Measurements from ENCODE around the gene PIN1.
"Not testable (repeated sequence)": the region's sequence is repeated elsewhere in the genome, so short reads cannot be mapped to it uniquely, and the experiment has no call there.

PIN1 gene

GRCh38 chr19:9834726-9835506 lies at the start of gene PIN1:
Gene PIN1 (plus strand): TSS chr19:9835318. CDS start chr19:9835345, 27 bp downstream.
- DNase-seq (ENCODE audit: low spot score): peak; percentile 98

- peak; percentile 83 for DNase-seq (ENCODE audit: low spot score)
Measured at GRCh38 chr19:9785367-9786331, 49.5 kb upstream of the PIN1 start.

- DNase-seq (ENCODE audit: low spot score): no peak
Measured at GRCh38 chr19:9786342-9786741, 48.8 kb upstream of the PIN1 start.

- no peak for DNase-seq (ENCODE audit: low spot score)
Measured at GRCh38 chr19:9786819-9787218, 48.3 kb upstream of the PIN1 start.

- DNase-seq (ENCODE audit: low spot score): not testable (repeated sequence)
Measured at GRCh38 chr19:9788604-9789003, 46.5 kb upstream of the PIN1 start.

- no peak for DNase-seq (ENCODE audit: low spot score)
Measured at GRCh38 chr19:9789066-9789465, 46.1 kb upstream of the PIN1 start.

GRCh38 chr19:9789579-9789978 lies 45.5 kb upstream of the PIN1 start:
- not testable (repeated sequence) for DNase-seq (ENCODE audit: low spot score)

- not testable (repeated sequence) for DNase-seq (ENCODE audit: low spot score)
Measured at GRCh38 chr19:9791073-9791367, 44.1 kb upstream of the PIN1 start.

- DNase-seq (ENCODE audit: low spot score): peak; percentile 72
Measured at GRCh38 chr19:9791552-9792205, 43.4 kb upstream of the PIN1 start.

GRCh38 chr19:9792206-9793070 lies 42.7 kb upstream of the PIN1 start:
- DNase-seq (ENCODE audit: low spot score): peak; percentile 27

GRCh38 chr19:9793071-9793591 lies 42.0 kb upstream of the PIN1 start:
- DNase-seq (ENCODE audit: low spot score): no peak

- DNase-seq (ENCODE audit: low spot score): peak; percentile 81
Measured at GRCh38 chr19:9796113-9796773, 38.9 kb upstream of the PIN1 start.

- DNase-seq (ENCODE audit: low spot score): no peak
Measured at GRCh38 chr19:9797871-9798270, 37.2 kb upstream of the PIN1 start.

GRCh38 chr19:9799162-9799561 lies 36.0 kb upstream of the PIN1 start:
- DNase-seq (ENCODE audit: low spot score): no peak

- DNase-seq (ENCODE audit: low spot score): no peak
Measured at GRCh38 chr19:9801976-9802375, 33.1 kb upstream of the PIN1 start.

- DNase-seq (ENCODE audit: low spot score): no peak
Measured at GRCh38 chr19:9806803-9807202, 28.3 kb upstream of the PIN1 start.

GRCh38 chr19:9808855-9809824 lies 26.0 kb upstream of the PIN1 start:
- no peak for DNase-seq (ENCODE audit: low spot score)

- DNase-seq (ENCODE audit: low spot score): no peak
Measured at GRCh38 chr19:9811139-9811538, 24.0 kb upstream of the PIN1 start.

GRCh38 chr19:9818175-9818733 lies 16.9 kb upstream of the PIN1 start:
- DNase-seq (ENCODE audit: low spot score): no peak
